ENCODE measurements around the gene NFATC2.

DNA sequence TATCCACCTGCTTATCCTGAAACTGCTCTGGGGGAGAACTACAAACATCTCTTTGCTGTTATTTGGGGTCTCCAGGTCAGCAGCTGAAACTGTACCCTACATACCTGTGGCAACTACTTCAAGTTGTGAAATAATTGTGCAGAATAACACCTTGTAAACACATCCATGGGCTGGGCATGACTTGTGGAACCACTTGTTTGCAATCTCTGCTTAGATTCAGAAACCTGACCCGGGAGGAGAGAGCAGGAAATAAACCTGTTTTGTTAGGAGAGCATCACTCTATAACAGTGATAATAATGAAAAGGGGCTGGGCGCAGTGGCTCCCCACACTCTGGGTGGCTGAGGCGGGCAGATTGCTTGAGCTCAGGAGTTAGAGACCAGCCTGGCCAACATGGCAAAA is 183.1 kb downstream of the NFATC2 start:
- TF ChIP-seq CTCF (conservative IDR thresholded peaks at IDR 0.05; ENCODE audit: low read depth, low read length) (no peak), POLR2A (IDR thresholded peaks at IDR 0.05; ENCODE audit: low read depth, low read length) (no peak; the same call in 1 of the 2 replicates), MAFK (IDR thresholded peaks at IDR 0.05; ENCODE audit: low read depth, low read length) (no peak), NFE2L2 (IDR thresholded peaks at IDR 0.05; ENCODE audit: low read depth, low read length) (no peak)

Data from IMR-90 (cell line).